ENCODE data around the gene EFHD2. TPM values are rescaled to one million over a fixed set of nuclear protein-coding genes. Genes with fewer than 3 reads are reported as not detected.

Gene EFHD2
- total RNA-seq, 4 donors from 2014 or later: 38.9 to 55.7 (median 43.5) TPM

DNA sequence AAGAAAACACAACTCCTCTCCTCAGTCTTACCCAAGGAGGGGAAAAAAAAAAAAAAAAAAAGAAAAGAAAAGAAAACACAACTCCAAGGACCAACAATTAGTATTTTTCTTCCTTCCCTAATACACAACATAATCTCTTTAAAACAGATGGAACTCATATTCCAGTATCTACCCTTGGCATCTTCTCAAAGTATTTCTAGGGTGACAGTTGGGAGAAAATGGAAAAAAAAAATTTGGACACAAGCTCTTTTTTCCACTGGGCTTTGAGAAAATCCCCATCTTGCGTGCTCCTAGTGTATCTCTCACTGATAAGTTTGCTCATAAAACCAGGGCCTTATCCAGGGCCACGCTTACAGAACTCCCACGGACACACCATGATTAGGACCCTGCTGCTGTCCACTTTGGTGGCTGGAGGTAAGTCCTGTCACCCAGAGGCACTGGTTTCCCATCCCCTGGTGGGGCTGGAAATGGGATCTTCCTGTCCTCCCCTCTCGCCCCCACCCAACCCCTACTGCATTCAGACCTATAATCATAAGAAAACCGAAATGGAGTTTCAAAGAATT is 66.1 kb downstream of the EFHD2 start, which contains the start of gene CELA2B:
CELA2B (plus strand) TSS at position 353 of the 563 bp plus-strand sequence; CDS start at position 375, 22 bp downstream.
- WGBS, 2 donors: 65 to 79% methylated on average over 5 of the region's 5 CpGs
- TF ChIP-seq, protein P1, sequence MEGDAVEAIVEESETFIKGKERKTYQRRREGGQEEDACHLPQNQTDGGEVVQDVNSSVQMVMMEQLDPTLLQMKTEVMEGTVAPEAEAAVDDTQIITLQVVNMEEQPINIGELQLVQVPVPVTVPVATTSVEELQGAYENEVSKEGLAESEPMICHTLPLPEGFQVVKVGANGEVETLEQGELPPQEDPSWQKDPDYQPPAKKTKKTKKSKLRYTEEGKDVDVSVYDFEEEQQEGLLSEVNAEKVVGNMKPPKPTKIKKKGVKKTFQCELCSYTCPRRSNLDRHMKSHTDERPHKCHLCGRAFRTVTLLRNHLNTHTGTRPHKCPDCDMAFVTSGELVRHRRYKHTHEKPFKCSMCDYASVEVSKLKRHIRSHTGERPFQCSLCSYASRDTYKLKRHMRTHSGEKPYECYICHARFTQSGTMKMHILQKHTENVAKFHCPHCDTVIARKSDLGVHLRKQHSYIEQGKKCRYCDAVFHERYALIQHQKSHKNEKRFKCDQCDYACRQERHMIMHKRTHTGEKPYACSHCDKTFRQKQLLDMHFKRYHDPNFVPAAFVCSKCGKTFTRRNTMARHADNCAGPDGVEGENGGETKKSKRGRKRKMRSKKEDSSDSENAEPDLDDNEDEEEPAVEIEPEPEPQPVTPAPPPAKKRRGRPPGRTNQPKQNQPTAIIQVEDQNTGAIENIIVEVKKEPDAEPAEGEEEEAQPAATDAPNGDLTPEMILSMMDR (IDR thresholded peaks at IDR 0.05): no peak
- no peak for TF ChIP-seq POLR2A (IDR thresholded peaks at IDR 0.05)
- no peak within 1 kb of the TSS for H3K4me3 ChIP-seq (ENCODE audit: low read depth, poor library complexity, severe bottlenecking)
- intact Hi-C loops (cut with DNase I; ENCODE audit: low total_unique reads): no loop called here
- DNase-seq (ENCODE audit: low spot score in 2 of 2): no peak

DNA sequence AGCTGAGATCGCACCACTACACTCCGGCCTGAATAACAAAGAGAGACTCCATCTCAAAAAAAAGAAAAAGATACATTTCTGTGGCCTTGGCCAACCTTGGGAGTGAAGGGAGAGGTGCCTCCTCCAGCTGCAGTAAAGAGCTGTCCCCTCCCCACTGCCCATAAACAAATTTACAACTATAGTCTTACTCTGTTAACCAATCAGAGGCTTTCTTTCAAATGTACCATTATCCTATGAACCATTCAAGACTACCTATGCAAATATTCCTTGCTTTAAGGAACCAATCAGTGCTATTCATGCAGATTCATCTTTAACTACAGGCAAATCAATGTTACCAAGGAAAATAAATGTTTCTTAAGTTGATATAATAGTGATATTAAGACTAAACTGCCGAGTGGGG is 67.2 kb downstream of the EFHD2 start:
- no peak for DNase-seq (ENCODE audit: low spot score in 2 of 2)
- H3K4me3 ChIP-seq (ENCODE audit: low read depth, poor library complexity, severe bottlenecking): no peak overlapping the region
- intact Hi-C loops (cut with DNase I; ENCODE audit: low total_unique reads): no loop called here
- TF ChIP-seq, protein P1 (IDR thresholded peaks at IDR 0.05): no peak
- TF ChIP-seq POLR2A (IDR thresholded peaks at IDR 0.05): no peak
- WGBS, 2 donors: 92 to 94% methylated on average over 3 of the region's 3 CpGs

DNA sequence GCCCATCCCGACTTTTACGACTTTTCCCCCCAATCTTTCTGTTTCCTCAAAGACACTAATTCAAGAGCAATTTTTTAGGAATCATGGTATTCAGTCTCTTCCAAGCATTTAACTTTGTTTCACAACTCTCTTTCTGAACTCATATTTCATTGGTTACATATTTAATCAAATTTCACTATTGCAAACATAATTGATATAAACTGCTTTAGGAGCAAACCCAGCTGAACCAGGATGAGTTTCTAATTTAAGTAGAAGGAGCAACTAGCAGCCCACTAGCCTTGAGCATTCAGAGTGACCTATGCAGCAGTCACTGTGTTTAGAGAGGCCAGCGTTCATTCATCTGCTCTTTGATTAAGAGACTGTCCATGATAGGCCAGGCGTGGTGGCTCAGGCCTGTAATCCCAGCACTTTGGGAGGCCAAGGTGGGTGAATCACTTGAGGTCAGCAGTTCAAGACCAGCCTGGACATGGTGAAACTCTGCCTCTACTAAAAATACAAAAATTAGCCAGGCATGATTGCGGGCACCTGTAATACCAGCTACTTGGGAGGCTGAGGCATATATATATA is 68.0 kb downstream of the EFHD2 start:
- H3K4me3 ChIP-seq (ENCODE audit: low read depth, poor library complexity, severe bottlenecking): no peak overlapping the region
- DNase-seq (ENCODE audit: low spot score in 2 of 2): no peak
- intact Hi-C loops (cut with DNase I; ENCODE audit: low total_unique reads): no loop called here
- TF ChIP-seq, protein P1 (IDR thresholded peaks at IDR 0.05): no peak
- no peak for TF ChIP-seq POLR2A (IDR thresholded peaks at IDR 0.05)
- 93 to 95% methylated on average over 5 of the region's 5 CpGs for WGBS, 2 donors

Other genes with a start within 250 kb of the EFHD2 start
- gene FHAD1, start 162.7 kb upstream of the EFHD2 start, total RNA-seq: 1 to 10 TPM in 1 of 4 donors, under 1 TPM in 1, not detected in 2; 0.52 to 2.0 TPM
- gene CTRC, start 28.6 kb downstream of the EFHD2 start, total RNA-seq: not detected
- not detected for gene CELA2A, start 46.8 kb downstream of the EFHD2 start, total RNA-seq
- under 1 TPM in 1 of 4 donors, not detected in 3; 0.49 TPM for gene CELA2B, start 66.2 kb downstream of the EFHD2 start, total RNA-seq
- 1 to 10 TPM; 4.9 to 8.5 (median 6.5) TPM for gene CASP9, start 114.3 kb downstream of the EFHD2 start, total RNA-seq
- 10 to 100 TPM; 14.3 to 20.0 (median 19.7) TPM for gene DNAJC16, start 117.0 kb downstream of the EFHD2 start, total RNA-seq
- under 1 TPM in 1 of 4 donors, not detected in 3; 0.54 TPM for gene AGMAT, start 175.2 kb downstream of the EFHD2 start, total RNA-seq
- 10 to 100 TPM; 23.7 to 58.6 (median 37.0) TPM for gene DDI2, start 207.6 kb downstream of the EFHD2 start, total RNA-seq